ENCODE data around the gene CHN2.

CHN2 gene

DNA sequence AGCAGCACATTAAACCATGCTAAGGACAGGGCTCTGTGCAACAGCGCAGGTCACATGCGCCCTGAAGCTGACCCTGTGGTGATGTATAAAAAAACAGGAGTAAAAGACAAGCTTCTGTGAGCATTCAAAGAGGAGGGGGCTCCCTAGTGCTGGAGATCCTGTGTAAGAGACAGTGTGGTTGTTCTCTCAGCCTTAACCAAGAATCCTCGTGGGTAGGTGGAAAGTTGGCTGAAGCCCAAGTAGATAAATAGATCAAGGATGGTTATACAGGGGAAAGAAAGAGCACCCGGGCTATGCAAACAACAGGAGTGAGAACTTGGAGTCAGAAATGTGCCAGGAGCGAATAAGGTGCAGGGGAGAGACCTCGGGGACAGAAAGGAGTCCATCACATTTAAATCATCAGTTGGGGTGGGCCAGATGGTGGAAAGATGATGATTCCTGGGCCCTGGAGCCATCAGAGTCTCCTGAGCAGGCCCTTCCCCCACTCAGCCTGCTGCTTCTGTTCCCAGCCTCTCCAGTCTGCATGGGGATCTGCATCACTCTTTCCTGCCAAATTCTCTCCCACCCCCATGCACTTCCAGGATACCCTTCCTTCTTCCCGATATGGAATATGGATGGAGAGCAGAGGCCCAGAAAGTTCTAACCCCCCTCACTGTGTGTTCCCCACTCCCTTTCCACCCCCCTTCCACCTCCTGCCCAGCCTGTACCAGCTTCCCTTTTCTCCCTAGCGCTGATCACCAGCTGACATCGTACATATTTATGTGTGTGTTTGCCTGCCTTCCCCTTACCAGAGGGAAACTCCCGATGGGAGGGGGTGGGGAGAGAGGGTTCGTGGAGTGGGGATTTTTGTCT is 291.0 kb downstream of the CHN2 start:
- H2BK5ac ChIP-seq (ENCODE audit: low read length), result no peak overlapping the region
- no peak overlapping the region for H4K8ac ChIP-seq (ENCODE audit: low read depth, low read length)
- H3K79me1 ChIP-seq (ENCODE audit: low read length), result no peaks in the 10 kb centered on the region
- H2AK5ac ChIP-seq (ENCODE audit: low read length), result no peak overlapping the region
- no peak overlapping the region for H3K18ac ChIP-seq (ENCODE audit: low read length)
- H3K4me2 ChIP-seq (ENCODE audit: low read length), result no peak overlapping the region
- H2BK15ac ChIP-seq (replicated peaks; ENCODE audit: low read depth), result no peak overlapping the region
- no peak overlapping the region for H2BK120ac ChIP-seq (ENCODE audit: low read depth, low read length)
- no peak overlapping the region for H3K9ac ChIP-seq (ENCODE audit: low read length)
- no CpG with 5 or more reads among the region's 11 CpGs for WGBS (ENCODE audit: extremely low coverage, insufficient coverage, low lambda C conversion rate)
- H3K56ac ChIP-seq (ENCODE audit: low read length), result no peak overlapping the region
- no peak overlapping the region for H4K5ac ChIP-seq (ENCODE audit: low read length)
- H3K4ac ChIP-seq (ENCODE audit: low read depth, low read length), result no peak overlapping the region
- H3K4me1 ChIP-seq (ENCODE audit: control insufficient read depth, low read depth, low read length), result no peaks in the 10 kb centered on the region
- no peak for DNase-seq
- no peaks in the 10 kb centered on the region for H3K79me2 ChIP-seq (ENCODE audit: control insufficient read depth, insufficient read depth, low read length)
- H3K27me3 ChIP-seq (ENCODE audit: insufficient read depth, low read length, poor library complexity), result no peaks in the 10 kb centered on the region
- H3K36me3 ChIP-seq (ENCODE audit: control insufficient read depth, insufficient read depth, low read length), result no peaks in the 10 kb centered on the region
- H3K23ac ChIP-seq (ENCODE audit: low read length), result no peak overlapping the region
- no peak overlapping the region for H3K27ac ChIP-seq (ENCODE audit: low read depth, low read length)
- no peak overlapping the region for H3K4me3 ChIP-seq (ENCODE audit: low read length)

DNA sequence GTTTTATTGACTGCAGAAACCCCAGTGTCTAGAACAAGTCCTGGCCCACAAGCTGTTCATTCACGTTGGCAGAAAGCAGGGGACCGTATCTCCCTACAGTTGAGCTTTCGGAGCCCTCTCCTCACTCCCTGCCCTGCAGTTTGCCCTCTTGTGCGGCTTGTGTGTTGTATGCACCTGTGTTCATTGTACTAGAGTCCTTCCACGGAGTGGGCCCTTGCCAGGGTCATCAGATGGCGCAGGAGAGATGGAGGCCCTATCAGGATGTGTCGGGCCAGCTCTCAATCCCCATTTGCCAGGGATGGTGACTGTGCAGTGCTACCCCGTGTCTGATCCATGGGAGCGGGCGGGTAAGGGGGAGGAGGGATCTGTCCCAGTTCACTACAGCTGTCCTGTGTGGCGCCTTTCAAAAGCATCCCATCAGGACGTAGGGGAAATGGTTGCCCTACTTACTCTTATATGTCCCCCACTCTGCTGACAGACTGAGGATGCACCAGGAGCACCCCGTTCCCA is 291.7 kb downstream of the CHN2 start:
- no CpG with 5 or more reads among the region's 13 CpGs for WGBS (ENCODE audit: extremely low coverage, insufficient coverage, low lambda C conversion rate)
- H3K27ac ChIP-seq (ENCODE audit: low read depth, low read length), result no peak overlapping the region

DNA sequence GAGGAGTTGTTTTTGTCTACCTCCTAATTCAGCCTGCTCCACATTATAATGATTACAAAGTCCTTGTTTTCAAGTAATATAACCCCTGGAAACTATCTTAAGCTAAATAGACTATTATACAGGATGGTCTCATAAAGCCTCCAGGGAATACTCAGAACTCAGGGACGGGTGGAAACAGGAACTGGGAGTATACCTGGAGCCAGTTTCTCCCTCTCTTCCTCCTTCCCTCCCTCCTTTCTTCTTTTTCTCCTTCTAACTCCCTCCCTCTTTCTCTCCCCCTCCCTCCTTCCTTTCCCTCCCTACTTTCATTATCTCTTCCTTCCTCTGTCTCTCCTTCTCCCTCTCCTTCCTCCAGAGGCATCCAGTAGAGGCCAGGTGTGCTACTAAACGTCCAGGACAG is 292.8 kb downstream of the CHN2 start:
- WGBS (ENCODE audit: extremely low coverage, insufficient coverage, low lambda C conversion rate), result no CpG with 5 or more reads among the region's 2 CpGs
- Histone ChIP-seq H3K9ac (ENCODE audit: low read length) (no peak overlapping the region), H3K79me1 (ENCODE audit: low read length) (no peaks in the 10 kb centered on the region), H3K18ac (ENCODE audit: low read length) (no peak overlapping the region), H3K79me2 (ENCODE audit: control insufficient read depth, insufficient read depth, low read length) (no peaks in the 10 kb centered on the region), H3K56ac (ENCODE audit: low read length) (no peak overlapping the region), H4K8ac (ENCODE audit: low read depth, low read length) (no peak overlapping the region), H2AK5ac (ENCODE audit: low read length) (no peak overlapping the region), H2BK120ac (ENCODE audit: low read depth, low read length) (no peak overlapping the region), H2BK5ac (ENCODE audit: low read length) (no peak overlapping the region), H3K4ac (ENCODE audit: low read depth, low read length) (no peak overlapping the region), H3K36me3 (ENCODE audit: control insufficient read depth, insufficient read depth, low read length) (no peaks in the 10 kb centered on the region), H3K23ac (ENCODE audit: low read length) (no peak overlapping the region), H2BK15ac (replicated peaks; ENCODE audit: low read depth) (no peak overlapping the region), H3K4me2 (ENCODE audit: low read length) (no peak overlapping the region), H4K5ac (ENCODE audit: low read length) (no peak overlapping the region), H3K27me3 (ENCODE audit: insufficient read depth, low read length, poor library complexity) (no peaks in the 10 kb centered on the region), H3K4me3 (ENCODE audit: low read length) (no peak overlapping the region), H3K27ac (ENCODE audit: low read depth, low read length) (no peak overlapping the region), H3K4me1 (ENCODE audit: control insufficient read depth, low read depth, low read length) (no peaks in the 10 kb centered on the region)
- no peak for DNase-seq

More for the DNA sequence above, 291.7 kb downstream of the CHN2 start:
- H2BK120ac ChIP-seq (ENCODE audit: low read depth, low read length), result no peak overlapping the region
- H3K9ac ChIP-seq (ENCODE audit: low read length), result no peak overlapping the region
- DNase-seq, result no peak
- H3K36me3 ChIP-seq (ENCODE audit: control insufficient read depth, insufficient read depth, low read length), result no peaks in the 10 kb centered on the region
- no peaks in the 10 kb centered on the region for H3K4me1 ChIP-seq (ENCODE audit: control insufficient read depth, low read depth, low read length)
- H4K8ac ChIP-seq (ENCODE audit: low read depth, low read length), result no peak overlapping the region
- H3K4ac ChIP-seq (ENCODE audit: low read depth, low read length), result no peak overlapping the region
- no peaks in the 10 kb centered on the region for H3K27me3 ChIP-seq (ENCODE audit: insufficient read depth, low read length, poor library complexity)
- no peak overlapping the region for H3K4me3 ChIP-seq (ENCODE audit: low read length)
- no peak overlapping the region for H3K56ac ChIP-seq (ENCODE audit: low read length)
- no peaks in the 10 kb centered on the region for H3K79me1 ChIP-seq (ENCODE audit: low read length)
- H2AK5ac ChIP-seq (ENCODE audit: low read length), result no peak overlapping the region
- no peak overlapping the region for H4K5ac ChIP-seq (ENCODE audit: low read length)
- no peaks in the 10 kb centered on the region for H3K79me2 ChIP-seq (ENCODE audit: control insufficient read depth, insufficient read depth, low read length)
- no peak overlapping the region for H2BK15ac ChIP-seq (replicated peaks; ENCODE audit: low read depth)
- no peak overlapping the region for H3K4me2 ChIP-seq (ENCODE audit: low read length)
- no peak overlapping the region for H3K18ac ChIP-seq (ENCODE audit: low read length)
- H3K23ac ChIP-seq (ENCODE audit: low read length), result no peak overlapping the region
- H2BK5ac ChIP-seq (ENCODE audit: low read length), result no peak overlapping the region

DNA sequence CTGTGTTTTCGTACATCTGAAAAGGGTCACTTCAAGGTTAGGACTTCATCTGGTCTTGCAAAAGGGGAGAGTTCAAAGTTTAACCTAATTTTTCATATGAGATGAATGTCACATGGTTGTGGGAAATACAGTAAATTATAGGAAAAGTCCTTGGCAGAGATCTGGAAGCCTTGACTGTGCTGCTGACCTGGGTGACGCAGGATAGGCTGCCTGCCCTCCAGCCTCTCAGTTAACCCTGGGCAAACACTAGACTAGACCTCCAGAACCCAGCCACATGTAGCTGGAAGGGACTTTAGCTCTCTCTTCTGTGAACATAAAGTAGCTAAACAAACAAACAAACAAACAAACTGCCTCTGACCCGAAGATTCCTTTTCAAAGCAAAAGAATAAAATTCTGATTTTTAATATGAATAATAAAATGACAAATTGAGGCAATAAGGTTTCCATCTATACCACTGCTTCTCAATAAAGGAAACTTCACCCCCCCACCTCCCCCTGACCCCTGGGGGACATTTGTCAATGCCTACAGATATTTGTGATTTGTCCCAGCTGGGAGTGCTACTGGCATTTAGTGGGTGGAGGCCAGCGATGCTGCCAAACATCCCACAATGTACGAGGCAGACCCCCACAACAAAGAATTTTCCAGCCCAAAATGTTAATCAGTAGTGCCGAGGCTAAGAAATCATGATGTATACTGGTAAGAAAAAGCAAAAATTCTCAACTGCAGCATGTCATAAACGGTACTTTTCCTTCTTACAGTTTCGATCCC is 293.8 kb downstream of the CHN2 start:
- Histone ChIP-seq H3K36me3 (ENCODE audit: control insufficient read depth, insufficient read depth, low read length) (no peaks in the 10 kb centered on the region), H3K23ac (ENCODE audit: low read length) (no peak overlapping the region), H3K4ac (ENCODE audit: low read depth, low read length) (no peak overlapping the region), H3K27ac (ENCODE audit: low read depth, low read length) (no peak overlapping the region), H3K4me1 (ENCODE audit: control insufficient read depth, low read depth, low read length) (no peaks in the 10 kb centered on the region), H2BK15ac (replicated peaks; ENCODE audit: low read depth) (no peak overlapping the region), H4K5ac (ENCODE audit: low read length) (no peak overlapping the region), H2BK5ac (ENCODE audit: low read length) (no peak overlapping the region), H3K79me2 (ENCODE audit: control insufficient read depth, insufficient read depth, low read length) (no peaks in the 10 kb centered on the region), H3K27me3 (ENCODE audit: insufficient read depth, low read length, poor library complexity) (no peaks in the 10 kb centered on the region), H3K4me3 (ENCODE audit: low read length) (no peak overlapping the region), H3K9ac (ENCODE audit: low read length) (no peak overlapping the region), H2AK5ac (ENCODE audit: low read length) (no peak overlapping the region), H3K56ac (ENCODE audit: low read length) (no peak overlapping the region), H2BK120ac (ENCODE audit: low read depth, low read length) (no peak overlapping the region), H3K4me2 (ENCODE audit: low read length) (no peak overlapping the region), H3K18ac (ENCODE audit: low read length) (peak overlapping the region; percentile 40), H3K79me1 (ENCODE audit: low read length) (no peaks in the 10 kb centered on the region), H4K8ac (ENCODE audit: low read depth, low read length) (no peak overlapping the region)
- DNase-seq, result no peak
- no CpG with 5 or more reads among the region's 8 CpGs for WGBS (ENCODE audit: extremely low coverage, insufficient coverage, low lambda C conversion rate)

DNA sequence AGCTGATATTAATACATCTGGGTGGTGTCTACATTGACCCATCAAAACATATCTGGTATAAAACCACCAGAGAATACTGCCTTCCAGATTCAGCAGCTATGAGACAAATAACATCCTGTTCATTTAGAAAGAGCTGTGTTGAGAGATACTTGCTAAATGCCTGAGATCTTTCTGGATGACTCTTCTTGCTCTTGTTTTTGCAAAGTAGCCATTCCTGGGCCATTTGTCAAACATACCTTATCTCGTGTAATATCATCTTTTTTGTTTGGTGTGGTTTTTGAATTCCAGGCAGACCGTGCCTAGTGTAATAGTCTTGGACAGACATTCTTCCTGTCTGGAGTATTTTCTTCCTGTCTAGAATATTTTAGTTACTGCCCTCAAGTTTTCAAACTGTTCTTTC is 294.4 kb downstream of the CHN2 start:
- Histone ChIP-seq H3K4me2 (ENCODE audit: low read length) (no peak overlapping the region), H3K79me1 (ENCODE audit: low read length) (no peaks in the 10 kb centered on the region), H3K9ac (ENCODE audit: low read length) (no peak overlapping the region), H3K4me1 (ENCODE audit: control insufficient read depth, low read depth, low read length) (no peaks in the 10 kb centered on the region), H2BK15ac (replicated peaks; ENCODE audit: low read depth) (no peak overlapping the region), H3K36me3 (ENCODE audit: control insufficient read depth, insufficient read depth, low read length) (no peaks in the 10 kb centered on the region), H3K18ac (ENCODE audit: low read length) (no peak overlapping the region), H3K56ac (ENCODE audit: low read length) (no peak overlapping the region), H4K5ac (ENCODE audit: low read length) (no peak overlapping the region), H3K23ac (ENCODE audit: low read length) (no peak overlapping the region), H3K27me3 (ENCODE audit: insufficient read depth, low read length, poor library complexity) (no peaks in the 10 kb centered on the region), H2BK5ac (ENCODE audit: low read length) (no peak overlapping the region), H2AK5ac (ENCODE audit: low read length) (no peak overlapping the region), H3K4me3 (ENCODE audit: low read length) (no peak overlapping the region), H4K8ac (ENCODE audit: low read depth, low read length) (no peak overlapping the region), H3K4ac (ENCODE audit: low read depth, low read length) (no peak overlapping the region), H3K79me2 (ENCODE audit: control insufficient read depth, insufficient read depth, low read length) (no peaks in the 10 kb centered on the region), H2BK120ac (ENCODE audit: low read depth, low read length) (no peak overlapping the region), H3K27ac (ENCODE audit: low read depth, low read length) (no peak overlapping the region)
- no CpG with 5 or more reads among the region's 2 CpGs for WGBS (ENCODE audit: extremely low coverage, insufficient coverage, low lambda C conversion rate)
- peak; percentile 49 for DNase-seq

Data from mesendoderm (in vitro differentiated cells).